GM12878 (cell line): Measurements from ENCODE around the gene MRGPRX3. TPM values are rescaled to one million over a fixed set of nuclear protein-coding genes. Genes with fewer than 3 reads are reported as not detected.

ENCODE experiments used
- E2F8 ChIP-seq: fragments of 450-650 bp; IDR thresholded peaks from 2 replicates; pipeline ENCODE4 v1.6.1; 2018; ENCODE audit warnings: mild to moderate bottlenecking, low read depth, moderate library complexity; ENCODE audit not compliant: partially characterized antibody
- LARP7 ChIP-seq: fragments of 450-650 bp; IDR thresholded peaks from 2 replicates; pipeline ENCODE4 v1.6.1; 2017; ENCODE audit warnings: mild to moderate bottlenecking
- PKNOX1 ChIP-seq: fragments of 450-650 bp; IDR thresholded peaks from 2 replicates; pipeline ENCODE4 v1.6.1; 2016; ENCODE audit warnings: mild to moderate bottlenecking
- RBBP5 ChIP-seq: fragments of 200-600 bp; sonication (generic); conservative IDR thresholded peaks from 2 replicates; pipeline ENCODE4 v1.6.1; 2016
- SP1 ChIP-seq: IDR thresholded peaks from one replicate; pipeline ENCODE4 v1.6.1; 2011; ENCODE audit warnings: low read depth, low read length
- SUZ12 ChIP-seq: fragments of 200-600 bp; sonication (generic); IDR thresholded peaks from one replicate; pipeline ENCODE4 v1.6.1; 2018; ENCODE audit warnings: antibody characterized with exemption, mild to moderate bottlenecking; ENCODE audit not compliant: unreplicated experiment
- USF2 ChIP-seq: IDR thresholded peaks from 2 replicates; pipeline ENCODE4 v1.6.1; 2011; ENCODE audit warnings: low read depth, low read length, improper control_type of control experiment, borderline replicate concordance
- ZNF217 ChIP-seq: fragments of 450-650 bp; IDR thresholded peaks from 2 replicates; pipeline ENCODE4 v1.6.1; 2017; ENCODE audit warnings: antibody characterized with exemption, mild to moderate bottlenecking
- polyA plus RNA-seq, 11 experiments: library from polyadenylated mRNA; depleted of rRNA in 4 of 11; unstranded in 6 of 11; stranded (reverse) in 5 of 11; fragments of >200 nt; fragmentation: Nextera tagmentation in 4 of 11; fragmentation: Illumina TruSeq in 1 of 11; extraction: Ambion mirVana in 4 of 11; extraction: Trizol in 1 of 11; gene quantifications; 1 replicate in 1 of 11; 2 replicates in 10 of 11; pipeline versions ENCODE4 v1.2.1 to v1.2.3, GENCODE V29; 2011 to 2016; ENCODE audit warnings: inconsistent platforms in 2 of 11, missing spikeins in 2 of 11, low read depth in 1 of 11
- total RNA-seq, 4 experiments: library from RNA; depleted of rRNA in 3 of 4; stranded (reverse); fragments of >200 nt in 3 of 4; fragmentation: Illumina TruSeq in 1 of 4; extraction: Trizol in 1 of 4; gene quantifications; 2 replicates each; pipeline versions ENCODE4 v1.2.1 to v1.2.3, GENCODE V29; 2013 to 2021
- TF ChIP-seq, protein P1 (sequence below): fragments of 450-650 bp; IDR thresholded peaks from 2 replicates; pipeline ENCODE4 v1.6.1; 2017; ENCODE audit warnings: mild to moderate bottlenecking, moderate library complexity

MRGPRX3 gene
- total and polyA plus RNA-seq, 10 of the 15 experiments (the other 5 are each of a cell fraction or from before 2014, with no cell fraction given): not detected

DNA sequence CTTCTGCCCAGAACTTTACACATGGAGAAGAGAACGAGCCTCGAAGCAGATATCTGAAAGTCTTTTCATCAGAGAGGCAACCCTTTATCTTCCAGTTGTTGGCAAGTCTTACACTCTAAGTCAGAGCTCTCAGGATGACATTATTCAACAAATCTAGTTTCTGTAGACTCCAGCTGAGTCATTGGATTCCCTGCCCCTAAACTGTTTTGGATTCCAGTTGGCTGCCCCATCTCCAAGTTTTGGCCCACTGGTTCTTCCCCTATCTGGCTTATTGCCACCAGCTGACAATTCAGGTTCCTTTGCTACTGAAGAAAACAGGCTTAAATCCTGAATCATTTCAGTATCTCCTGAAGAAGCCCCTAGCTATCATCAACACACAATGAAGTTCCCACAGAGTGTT is 40.6 kb upstream of the MRGPRX3 start (continued):
- TF ChIP-seq LARP7 (no peak), SP1 (no peak), USF2 (no peak), RBBP5 (no peak), ZNF217 (no peak), PKNOX1 (no peak), SUZ12 (no peak), E2F8 (no peak)
- TF ChIP-seq, protein P1, sequence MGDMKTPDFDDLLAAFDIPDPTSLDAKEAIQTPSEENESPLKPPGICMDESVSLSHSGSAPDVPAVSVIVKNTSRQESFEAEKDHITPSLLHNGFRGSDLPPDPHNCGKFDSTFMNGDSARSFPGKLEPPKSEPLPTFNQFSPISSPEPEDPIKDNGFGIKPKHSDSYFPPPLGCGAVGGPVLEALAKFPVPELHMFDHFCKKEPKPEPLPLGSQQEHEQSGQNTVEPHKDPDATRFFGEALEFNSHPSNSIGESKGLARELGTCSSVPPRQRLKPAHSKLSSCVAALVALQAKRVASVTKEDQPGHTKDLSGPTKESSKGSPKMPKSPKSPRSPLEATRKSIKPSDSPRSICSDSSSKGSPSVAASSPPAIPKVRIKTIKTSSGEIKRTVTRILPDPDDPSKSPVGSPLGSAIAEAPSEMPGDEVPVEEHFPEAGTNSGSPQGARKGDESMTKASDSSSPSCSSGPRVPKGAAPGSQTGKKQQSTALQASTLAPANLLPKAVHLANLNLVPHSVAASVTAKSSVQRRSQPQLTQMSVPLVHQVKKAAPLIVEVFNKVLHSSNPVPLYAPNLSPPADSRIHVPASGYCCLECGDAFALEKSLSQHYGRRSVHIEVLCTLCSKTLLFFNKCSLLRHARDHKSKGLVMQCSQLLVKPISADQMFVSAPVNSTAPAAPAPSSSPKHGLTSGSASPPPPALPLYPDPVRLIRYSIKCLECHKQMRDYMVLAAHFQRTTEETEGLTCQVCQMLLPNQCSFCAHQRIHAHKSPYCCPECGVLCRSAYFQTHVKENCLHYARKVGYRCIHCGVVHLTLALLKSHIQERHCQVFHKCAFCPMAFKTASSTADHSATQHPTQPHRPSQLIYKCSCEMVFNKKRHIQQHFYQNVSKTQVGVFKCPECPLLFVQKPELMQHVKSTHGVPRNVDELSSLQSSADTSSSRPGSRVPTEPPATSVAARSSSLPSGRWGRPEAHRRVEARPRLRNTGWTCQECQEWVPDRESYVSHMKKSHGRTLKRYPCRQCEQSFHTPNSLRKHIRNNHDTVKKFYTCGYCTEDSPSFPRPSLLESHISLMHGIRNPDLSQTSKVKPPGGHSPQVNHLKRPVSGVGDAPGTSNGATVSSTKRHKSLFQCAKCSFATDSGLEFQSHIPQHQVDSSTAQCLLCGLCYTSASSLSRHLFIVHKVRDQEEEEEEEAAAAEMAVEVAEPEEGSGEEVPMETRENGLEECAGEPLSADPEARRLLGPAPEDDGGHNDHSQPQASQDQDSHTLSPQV: no peak
